Measurements from ENCODE around the gene PTBP3. TPM values are rescaled to one million over a fixed set of nuclear protein-coding genes. Genes with fewer than 3 reads are reported as not detected.

PTBP3 gene
- total and polyA plus RNA-seq, 2 of the 13 experiments (the other 11 are each of a cell fraction or from before 2014, with no cell fraction given) = 52.8 to 61.1 TPM

- TF ChIP-seq HNF1A (IDR thresholded peaks at IDR 0.05; ENCODE audit: low read depth) (0 out of 2 replicates have a peak, but pooled peaks have one; percentile 29), HNF1A (CRISPR knock-in tag; IDR thresholded peaks at IDR 0.05; ENCODE audit: borderline replicate concordance) (no peak)
These were observed 156.9 kb downstream of the PTBP3 start (continued) for GRCh38 chr9:112176524-112176923.

- ChIA-PET CTCF (ENCODE audit: low intra/inter-chr PET ratio, low total read pairs) (no interaction called here), POLR2A (interaction anchor here (0.7 to 3.0 kb wide), 7 partner anchors 10 to 204 kb away, joined by 3 to 13 read pairs (median 5); partner anchors contain the start of genes HSDL2 and PTBP3)
- peak overlapping the region; percentile 62 to 91 (median 89) for H3K4me3 ChIP-seq (replicated peaks in 1 of 3; ENCODE audit: insufficient read depth in 1 of 3, low read depth in 2 of 3, low read length in 3 of 3)
- DNase-seq (ENCODE audit: low spot score) (peak; percentile 18), FAIRE-seq (no peak), ATAC-seq (peak; percentile 6)
- no peaks in the 10 kb centered on the region for H3K9me3 ChIP-seq (ENCODE audit: low read length)
- H3K27ac ChIP-seq (ENCODE audit: extremely low read length, insufficient read depth, low read length) = peak overlapping the region; percentile 72
- peak overlapping the region; percentile 85 for H3K4me2 ChIP-seq (ENCODE audit: low read depth, low read length)
- no peaks in the 10 kb centered on the region; a peak in 1 of 5 replicates for H3K27me3 ChIP-seq (ENCODE audit: control insufficient read depth in 1 of 2, insufficient read depth in 2 of 2, low read length in 2 of 2)
- WGBS (ENCODE audit: low lambda C conversion rate) = 25% methylated on average over 17 of the region's 17 CpGs
- BruUV-seq (replicated peaks) = no TSS peak
- TF ChIP-seq ZNF691 (CRISPR knock-in tag; IDR thresholded peaks at IDR 0.05; ENCODE audit: borderline replicate concordance, low read depth) (0 out of 2 replicates have a peak, but pooled peaks have one; percentile 13), KLF6 (CRISPR knock-in tag; IDR thresholded peaks at IDR 0.05) (no peak), BHLHE40 (IDR thresholded peaks at IDR 0.05; ENCODE audit: low read length) (no peak), MTA3 (CRISPR knock-in tag; IDR thresholded peaks at IDR 0.05) (no peak), ZNF614 (CRISPR knock-in tag; IDR thresholded peaks at IDR 0.05; ENCODE audit: borderline replicate concordance) (0 out of 2 replicates have a peak, but pooled peaks have one; percentile 16), SP1 (IDR thresholded peaks at IDR 0.05) (no peak), SP1 (CRISPR knock-in tag; IDR thresholded peaks at IDR 0.05) (0 out of 2 replicates have a peak, but pooled peaks have one; percentile 16), SAP130 (CRISPR knock-in tag; IDR thresholded peaks at IDR 0.05; ENCODE audit: low read depth) (peak; percentile 3; the same call in 1 of the 2 replicates), POLR2A (IDR thresholded peaks at IDR 0.05; ENCODE audit: insufficient read depth in 1 of 2, low read depth in 2 of 2, low read length in 2 of 2) (peak in 1 of 2 experiments; percentile 20; a peak in 2 of 4 replicates), ZNF138 (CRISPR knock-in tag; IDR thresholded peaks at IDR 0.05; ENCODE audit: low read depth) (no peak), ZNF547 (CRISPR knock-in tag; IDR thresholded peaks at IDR 0.05) (no peak), ZNF737 (CRISPR knock-in tag; IDR thresholded peaks at IDR 0.05; ENCODE audit: borderline replicate concordance) (0 out of 2 replicates have a peak, but pooled peaks have one; percentile 3), ZIK1 (CRISPR knock-in tag; IDR thresholded peaks at IDR 0.05; ENCODE audit: borderline replicate concordance, low read depth) (0 out of 2 replicates have a peak, but pooled peaks have one; percentile 55), TGIF2 (CRISPR knock-in tag; IDR thresholded peaks at IDR 0.05) (no peak)
- 0 out of 5 replicates have a peak, but pooled peaks cover 0 to 6% of the 10 kb centered on the region in 2 experiments for H3K36me3 ChIP-seq (replicated peaks in 1 of 2; ENCODE audit: control insufficient read depth in 1 of 2, insufficient read depth in 2 of 2, low read length in 2 of 2)
- no peaks in the 10 kb centered on the region for H4K20me1 ChIP-seq (ENCODE audit: insufficient read depth, low read length)
- intact Hi-C loops (cut with micrococcal nuclease; ENCODE audit: unreplicated experiment) = loop anchor here (5.0 kb wide), 3 partner anchors 56 to 156 kb away; partner anchors contain the start of gene PTBP3
- no peak overlapping the region for H2AFZ ChIP-seq (ENCODE audit: low read length)
- H3K9ac ChIP-seq (ENCODE audit: insufficient read depth, low read depth, low read length) = peak overlapping the region; percentile 80
- peaks cover 89% of the 10 kb centered on the region for H3K4me1 ChIP-seq (ENCODE audit: insufficient read depth, low read length)
- in situ Hi-C loops (cut with HindIII; ENCODE audit: extremely low pct_ligation_motif_present, low pct_unique_long_range_greater_than_20kb) = no loop called here
- H3K79me2 ChIP-seq (ENCODE audit: insufficient read depth, low read length) = peaks cover 33% of the 10 kb centered on the region
These were observed 157.6 kb downstream of the PTBP3 start for GRCh38 chr9:112175796-112176315.
